ENCODE data around the gene TENT4A. TPM values are rescaled to one million over a fixed set of nuclear protein-coding genes. Genes with fewer than 3 reads are reported as not detected.

Gene TENT4A
- total and polyA plus RNA-seq, 10 of the 15 experiments (the other 5 are each of a cell fraction or from before 2014, with no cell fraction given): 1.4 to 30.6 (median 12.5) TPM

DNA sequence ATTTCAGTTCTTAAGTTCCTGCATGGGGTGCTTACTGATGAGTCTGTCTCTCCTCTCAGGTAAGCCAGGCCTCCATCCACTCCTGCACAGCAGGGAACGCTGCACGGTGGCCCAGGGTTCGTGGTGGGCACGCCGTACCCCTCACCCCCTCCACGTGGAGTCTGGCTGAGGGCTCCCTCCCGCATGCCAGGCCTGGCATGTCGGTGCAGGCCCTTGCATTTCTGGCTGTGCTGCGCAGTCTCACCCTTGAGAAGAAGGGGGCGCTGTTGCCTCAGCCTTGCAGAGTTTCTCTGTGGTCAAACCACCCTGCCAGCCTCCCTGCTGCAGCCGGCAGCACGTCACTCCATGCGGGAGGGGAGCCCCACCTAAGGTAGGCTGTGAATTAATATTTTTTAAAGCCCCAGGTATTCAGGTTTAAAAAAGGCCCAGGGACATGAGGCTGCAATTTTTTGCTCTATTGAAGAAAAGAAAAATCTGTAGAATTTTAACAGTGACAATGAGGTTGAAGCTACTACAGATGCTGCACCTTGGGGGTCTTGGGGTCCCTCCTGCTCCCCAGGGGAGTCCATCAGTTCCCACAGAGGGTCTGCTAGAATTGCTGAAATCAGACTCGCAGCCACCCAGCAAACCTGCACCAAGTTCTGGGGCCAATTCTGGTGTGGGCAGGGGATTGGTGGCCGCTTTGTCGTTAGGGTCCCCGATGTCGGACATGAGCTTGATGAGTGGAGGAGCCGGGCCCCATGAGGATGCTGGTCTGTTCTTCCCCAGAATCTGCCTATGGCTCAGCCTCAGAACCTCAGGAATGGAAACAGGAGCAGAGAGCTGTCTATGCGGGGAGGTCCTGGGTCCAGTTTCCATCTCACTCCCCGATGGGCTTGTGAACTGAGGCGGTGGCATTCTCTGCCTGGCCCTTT is 52.6 kb downstream of the TENT4A start:
- H4K20me1 ChIP-seq (ENCODE audit: control insufficient read depth, insufficient read depth): no peaks in the 10 kb centered on the region
- DNase-seq (ENCODE audit: low read depth, low spot score): peak; percentile 31
- no TSS peak for BruUV-seq (replicated peaks)
- SMC1A ChIA-PET (ENCODE audit: uncharacterized antibody, unreplicated experiment): interaction anchor here (0.6 to 1.4 kb wide), 2 partner anchors 37 to 80 kb away, joined by 3 to 4 read pairs; no protein-coding TSS in a partner anchor
- intact Hi-C loops (cut with micrococcal nuclease; ENCODE audit: unreplicated experiment): loop anchor here (5.0 to 10.0 kb wide), 3 partner anchors 71 to 1051 kb away; no protein-coding TSS in a partner anchor
- POLR2A ChIA-PET: no interaction called here
- no peak for FAIRE-seq
- H3K9ac ChIP-seq (ENCODE audit: control insufficient read depth, insufficient read depth, low read length): no peak overlapping the region
- H3K9me3 ChIP-seq (replicated peaks; ENCODE audit: control insufficient read depth, insufficient read depth, low read length): no peaks in the 10 kb centered on the region
- H3K4me2 ChIP-seq (ENCODE audit: control insufficient read depth, insufficient read depth): no peak overlapping the region
- H3K79me2 ChIP-seq (ENCODE audit: control insufficient read depth, insufficient read depth, low read length): no peaks in the 10 kb centered on the region
- H3K27ac ChIP-seq (ENCODE audit: control insufficient read depth, insufficient read depth): no peak overlapping the region
- H2AFZ ChIP-seq (ENCODE audit: control insufficient read depth, low read depth, low read length): no peak overlapping the region; the same call in 1 of the 2 replicates
- H3K4me3 ChIP-seq: no peak overlapping the region
- no peaks in the 10 kb centered on the region for H3K36me3 ChIP-seq (ENCODE audit: control insufficient read depth in 2 of 2, insufficient read depth in 2 of 2, low read length in 1 of 2)
- RAD21 ChIA-PET (ENCODE audit: unreplicated experiment): interaction anchor here (0.6 to 1.0 kb wide), 3 partner anchors 74 to 1052 kb away, joined by 3 to 4 read pairs (median 3); partner anchors contain the start of gene MED10
- CTCF ChIA-PET: interaction anchor here (0.6 to 1.8 kb wide), 12 partner anchors 10 to 986 kb away, joined by 3 to 6 read pairs (median 3); no protein-coding TSS in a partner anchor
- no peaks in the 10 kb centered on the region for H3K27me3 ChIP-seq (replicated peaks in 1 of 2; ENCODE audit: control insufficient read depth in 2 of 2, insufficient read depth in 2 of 2, low read length in 1 of 2)
- 36% methylated on average over 22 of the region's 22 CpGs for WGBS (ENCODE audit: insufficient coverage, insufficient replicate concordance, low lambda C conversion rate, missing lambda C conversion rate)
- in situ Hi-C loops (cut with MboI): loop anchor here (5.0 kb wide), 1 partner anchor 986 kb away; no protein-coding TSS in a partner anchor
- H3K4me1 ChIP-seq (ENCODE audit: control insufficient read depth, insufficient read depth, low read length): no peaks in the 10 kb centered on the region
- peak; percentile 95 for ATAC-seq
- TF ChIP-seq KDM1A (IDR thresholded peaks at IDR 0.05; ENCODE audit: borderline replicate concordance) (no peak), FOS (IDR thresholded peaks at IDR 0.05; ENCODE audit: borderline replicate concordance, extremely low read depth, insufficient read length) (no peak), SREBF1 (IDR thresholded peaks at IDR 0.05; ENCODE audit: low read length) (no peak), RB1 (IDR thresholded peaks at IDR 0.05; ENCODE audit: borderline replicate concordance) (no peak), MTA3 (IDR thresholded peaks at IDR 0.05; ENCODE audit: borderline replicate concordance, low read length) (no peak), RAD21 (IDR thresholded peaks at IDR 0.05; ENCODE audit: insufficient read depth, low read depth, low read length) (peak; percentile 72), PML (IDR thresholded peaks at IDR 0.05; ENCODE audit: low read length) (no peak), HDAC6 (IDR thresholded peaks at IDR 0.05; ENCODE audit: unreplicated experiment) (no peak), HDGF (IDR thresholded peaks at IDR 0.05) (no peak), BHLHE40 (IDR thresholded peaks at IDR 0.05; ENCODE audit: borderline replicate concordance in 1 of 2, low read depth in 2 of 2, low read length in 1 of 2) (peak in 1 of 2 experiments; percentile 21; a peak in 1 of 4 replicates), MEF2A (IDR thresholded peaks at IDR 0.05; ENCODE audit: insufficient read depth, low read depth, low read length) (no peak), NRF1 (conservative IDR thresholded peaks at IDR 0.05; ENCODE audit: low read depth, low read length) (no peak), SMC3 (IDR thresholded peaks at IDR 0.05; ENCODE audit: borderline replicate concordance, low read length) (peak; percentile 50), FOXK2 (IDR thresholded peaks at IDR 0.05) (no peak), EZH2 (IDR thresholded peaks at IDR 0.05; ENCODE audit: borderline replicate concordance, control insufficient read depth, low read depth, low read length) (no peak)
- TF ChIP-seq, protein P1, sequence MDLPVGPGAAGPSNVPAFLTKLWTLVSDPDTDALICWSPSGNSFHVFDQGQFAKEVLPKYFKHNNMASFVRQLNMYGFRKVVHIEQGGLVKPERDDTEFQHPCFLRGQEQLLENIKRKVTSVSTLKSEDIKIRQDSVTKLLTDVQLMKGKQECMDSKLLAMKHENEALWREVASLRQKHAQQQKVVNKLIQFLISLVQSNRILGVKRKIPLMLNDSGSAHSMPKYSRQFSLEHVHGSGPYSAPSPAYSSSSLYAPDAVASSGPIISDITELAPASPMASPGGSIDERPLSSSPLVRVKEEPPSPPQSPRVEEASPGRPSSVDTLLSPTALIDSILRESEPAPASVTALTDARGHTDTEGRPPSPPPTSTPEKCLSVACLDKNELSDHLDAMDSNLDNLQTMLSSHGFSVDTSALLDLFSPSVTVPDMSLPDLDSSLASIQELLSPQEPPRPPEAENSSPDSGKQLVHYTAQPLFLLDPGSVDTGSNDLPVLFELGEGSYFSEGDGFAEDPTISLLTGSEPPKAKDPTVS (IDR thresholded peaks at IDR 0.05; ENCODE audit: low read depth, low read length): no peak
- TF ChIP-seq, protein P2, sequence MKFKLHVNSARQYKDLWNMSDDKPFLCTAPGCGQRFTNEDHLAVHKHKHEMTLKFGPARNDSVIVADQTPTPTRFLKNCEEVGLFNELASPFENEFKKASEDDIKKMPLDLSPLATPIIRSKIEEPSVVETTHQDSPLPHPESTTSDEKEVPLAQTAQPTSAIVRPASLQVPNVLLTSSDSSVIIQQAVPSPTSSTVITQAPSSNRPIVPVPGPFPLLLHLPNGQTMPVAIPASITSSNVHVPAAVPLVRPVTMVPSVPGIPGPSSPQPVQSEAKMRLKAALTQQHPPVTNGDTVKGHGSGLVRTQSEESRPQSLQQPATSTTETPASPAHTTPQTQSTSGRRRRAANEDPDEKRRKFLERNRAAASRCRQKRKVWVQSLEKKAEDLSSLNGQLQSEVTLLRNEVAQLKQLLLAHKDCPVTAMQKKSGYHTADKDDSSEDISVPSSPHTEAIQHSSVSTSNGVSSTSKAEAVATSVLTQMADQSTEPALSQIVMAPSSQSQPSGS (IDR thresholded peaks at IDR 0.05; ENCODE audit: low read length): no peak
- TF ChIP-seq, protein P3, sequence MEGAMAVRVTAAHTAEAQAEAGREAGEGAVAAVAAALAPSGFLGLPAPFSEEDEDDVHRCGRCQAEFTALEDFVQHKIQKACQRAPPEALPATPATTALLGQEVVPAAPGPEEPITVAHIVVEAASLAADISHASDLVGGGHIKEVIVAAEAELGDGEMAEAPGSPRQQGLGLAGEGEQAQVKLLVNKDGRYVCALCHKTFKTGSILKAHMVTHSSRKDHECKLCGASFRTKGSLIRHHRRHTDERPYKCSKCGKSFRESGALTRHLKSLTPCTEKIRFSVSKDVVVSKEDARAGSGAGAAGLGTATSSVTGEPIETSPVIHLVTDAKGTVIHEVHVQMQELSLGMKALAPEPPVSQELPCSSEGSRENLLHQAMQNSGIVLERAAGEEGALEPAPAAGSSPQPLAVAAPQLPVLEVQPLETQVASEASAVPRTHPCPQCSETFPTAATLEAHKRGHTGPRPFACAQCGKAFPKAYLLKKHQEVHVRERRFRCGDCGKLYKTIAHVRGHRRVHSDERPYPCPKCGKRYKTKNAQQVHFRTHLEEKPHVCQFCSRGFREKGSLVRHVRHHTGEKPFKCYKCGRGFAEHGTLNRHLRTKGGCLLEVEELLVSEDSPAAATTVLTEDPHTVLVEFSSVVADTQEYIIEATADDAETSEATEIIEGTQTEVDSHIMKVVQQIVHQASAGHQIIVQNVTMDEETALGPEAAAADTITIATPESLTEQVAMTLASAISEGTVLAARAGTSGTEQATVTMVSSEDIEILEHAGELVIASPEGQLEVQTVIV (IDR thresholded peaks at IDR 0.05; ENCODE audit: borderline replicate concordance, partially characterized antibody): no peak
